NCI-H2029 treated with DMSO at 0.1 percent for 48 hours (cell line): ENCODE results near the gene BRAT1.

Experiments
- DNase-seq: peaks from one replicate; lab custom pipeline; 2025; lab: John Stamatoyannopoulos, UW

Gene BRAT1

GRCh38 chr7:2510130-2510776, 45.1 kb downstream of the BRAT1 start:
- DNase-seq, result no peak

GRCh38 chr7:2509298-2509906, 45.9 kb downstream of the BRAT1 start:
- no peak for DNase-seq

- peak; percentile 58 for DNase-seq
Measured at GRCh38 chr7:2508327-2509215, 46.8 kb downstream of the BRAT1 start.

GRCh38 chr7:2507917-2508306, 47.4 kb downstream of the BRAT1 start:
- no peak for DNase-seq

- no peak for DNase-seq
Measured at GRCh38 chr7:2507208-2507916, 48.0 kb downstream of the BRAT1 start.

- DNase-seq, result no peak
Measured at GRCh38 chr7:2505401-2505800, 49.9 kb downstream of the BRAT1 start.

- DNase-seq, result no peak
Measured at GRCh38 chr7:2504889-2505375, 50.4 kb downstream of the BRAT1 start.

- no peak for DNase-seq
Measured at GRCh38 chr7:2504128-2504888, 51.0 kb downstream of the BRAT1 start.

- DNase-seq, result no peak
Measured at GRCh38 chr7:2503056-2503941, 52.0 kb downstream of the BRAT1 start.

- DNase-seq, result no peak
Measured at GRCh38 chr7:2502647-2502966, 52.7 kb downstream of the BRAT1 start.

GRCh38 chr7:2501947-2502646, 53.2 kb downstream of the BRAT1 start:
- no peak for DNase-seq

GRCh38 chr7:2500701-2501100, 54.6 kb downstream of the BRAT1 start:
- DNase-seq, result no peak

GRCh38 chr7:2499719-2500430, 55.4 kb downstream of the BRAT1 start:
- no peak for DNase-seq

- DNase-seq, result no peak
Measured at GRCh38 chr7:2499181-2499580, 56.1 kb downstream of the BRAT1 start.

GRCh38 chr7:2498708-2499107, 56.6 kb downstream of the BRAT1 start:
- DNase-seq, result no peak

- DNase-seq, result no peak
Measured at GRCh38 chr7:2497500-2498336, 57.6 kb downstream of the BRAT1 start.

GRCh38 chr7:2497065-2497464, 58.3 kb downstream of the BRAT1 start:
- DNase-seq, result no peak

GRCh38 chr7:2496375-2496774, 58.9 kb downstream of the BRAT1 start:
- DNase-seq, result no peak
